Breast epithelium (tissue), 4 donors: ENCODE measurements around the gene SLC10A3. TPM values are rescaled to one million over a fixed set of nuclear protein-coding genes. Genes with fewer than 3 reads are reported as not detected.
A peak's percentile ranks its signal among the peaks of the same experiment; 100 is the strongest.

Experiments
- DNase-seq, 2 donors: peaks; one replicate each; pipeline ENCODE4 v3.0.0-alpha.2; 2019; ENCODE audit warnings: low spot score in 2 of 2
- H3K27ac ChIP-seq, 2 donors: fragments of 200-600 bp; sonication (generic) in 1 of 2; one replicate each; pipeline ENCODE4 v1.5.1; 2016 to 2019; ENCODE audit warnings: mild to moderate bottlenecking in 1 of 2
- H3K27me3 ChIP-seq, 2 donors: fragments of 200-600 bp; sonication (generic) in 1 of 2; one replicate each; pipeline versions ENCODE4 v1.5.1 to v1.6.0; 2017 to 2019; ENCODE audit warnings: control low read depth in 1 of 2, mild to moderate bottlenecking in 1 of 2
- H3K36me3 ChIP-seq: fragments of 200-600 bp; one replicate; pipeline ENCODE4 v1.5.1; 2019
- H3K4me1 ChIP-seq, 2 donors: fragments of 200-600 bp; sonication (generic); one replicate each; pipeline ENCODE4 v1.5.1; 2016 to 2019; ENCODE audit warnings: control low read depth in 1 of 2
- H3K4me3 ChIP-seq, 3 donors: fragments of 200-600 bp; sonication (generic); 1 replicate in 2 of 3; 2 replicates in 1 of 3; pipeline ENCODE4 v1.5.1; 2016 to 2019; ENCODE audit warnings: mild to moderate bottlenecking in 3 of 3, moderate library complexity in 2 of 3
- H3K9me3 ChIP-seq, 2 donors: fragments of 200-600 bp; sonication (generic) in 1 of 2; one replicate each; pipeline ENCODE4 v1.5.1; 2016 to 2019; ENCODE audit warnings: control low read depth in 1 of 2
- POLR2A ChIP-seq: fragments of 450-650 bp; IDR thresholded peaks from one replicate; pipeline ENCODE4 v1.6.1; 2016; ENCODE audit warnings: antibody characterized with exemption, mild to moderate bottlenecking, moderate library complexity
- POLR2AphosphoS5 ChIP-seq, 3 donors: sonication (generic); formaldehyde crosslinking; IDR thresholded peaks; one replicate each; pipeline ENCODE4 v1.6.1; 2017; ENCODE audit warnings: antibody characterized with exemption in 3 of 3
- intact Hi-C: fragments of 100-400 bp; cut with DNase I; formaldehyde crosslinking; loops from one replicate; pipeline ENCODE4 v1.15.1; 2023; ENCODE audit warnings: low total_unique reads
- total RNA-seq, 3 donors: library from RNA; depleted of rRNA; stranded (reverse); fragments of >200 nt; gene quantifications; one replicate each; pipeline ENCODE4 v1.1.0, GENCODE V29; 2016
- TF ChIP-seq, protein P1 (sequence below), 3 donors: fragments of 450-650 bp; IDR thresholded peaks; one replicate each; pipeline ENCODE4 v1.5.1; 2016 to 2017; ENCODE audit warnings: antibody characterized with exemption in 3 of 3, mild to moderate bottlenecking in 3 of 3, moderate library complexity in 3 of 3

Gene SLC10A3
- total RNA-seq, 3 donors from 2014 or later = 17.0 to 24.0 (median 19.5) TPM

DNA sequence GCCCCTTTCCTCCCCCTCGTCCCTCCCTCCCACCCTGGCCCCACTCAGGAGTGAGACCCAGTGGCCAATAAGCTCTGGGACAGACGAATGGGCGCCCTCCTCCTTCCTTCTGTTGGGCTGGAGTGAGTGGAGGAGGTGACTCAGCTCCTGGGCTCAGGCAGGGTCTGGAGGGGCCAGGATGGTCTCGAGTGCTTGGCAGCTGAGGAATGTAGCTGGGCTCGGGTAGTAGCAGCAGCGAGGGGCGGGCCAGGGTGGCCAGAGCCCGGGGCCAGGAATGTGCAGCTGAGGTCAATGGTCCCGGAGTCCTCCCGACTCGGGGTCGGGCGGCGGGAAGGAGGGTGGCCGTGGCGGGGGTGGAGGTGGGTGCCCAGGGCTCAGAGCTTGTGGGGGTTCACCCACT lies 41.2 kb upstream of the SLC10A3 start:
- Histone ChIP-seq H3K27me3 (peaks cover 0 to 28% of the 10 kb centered on the region in 2 donors), H3K27ac (no peak overlapping the region), H3K9me3 (no peaks in the 10 kb centered on the region), H3K4me3 (no peak overlapping the region), H3K36me3 (no peaks in the 10 kb centered on the region), H3K4me1 (no peaks in the 10 kb centered on the region)
- DNase-seq = no peak
- TF ChIP-seq, protein P1, sequence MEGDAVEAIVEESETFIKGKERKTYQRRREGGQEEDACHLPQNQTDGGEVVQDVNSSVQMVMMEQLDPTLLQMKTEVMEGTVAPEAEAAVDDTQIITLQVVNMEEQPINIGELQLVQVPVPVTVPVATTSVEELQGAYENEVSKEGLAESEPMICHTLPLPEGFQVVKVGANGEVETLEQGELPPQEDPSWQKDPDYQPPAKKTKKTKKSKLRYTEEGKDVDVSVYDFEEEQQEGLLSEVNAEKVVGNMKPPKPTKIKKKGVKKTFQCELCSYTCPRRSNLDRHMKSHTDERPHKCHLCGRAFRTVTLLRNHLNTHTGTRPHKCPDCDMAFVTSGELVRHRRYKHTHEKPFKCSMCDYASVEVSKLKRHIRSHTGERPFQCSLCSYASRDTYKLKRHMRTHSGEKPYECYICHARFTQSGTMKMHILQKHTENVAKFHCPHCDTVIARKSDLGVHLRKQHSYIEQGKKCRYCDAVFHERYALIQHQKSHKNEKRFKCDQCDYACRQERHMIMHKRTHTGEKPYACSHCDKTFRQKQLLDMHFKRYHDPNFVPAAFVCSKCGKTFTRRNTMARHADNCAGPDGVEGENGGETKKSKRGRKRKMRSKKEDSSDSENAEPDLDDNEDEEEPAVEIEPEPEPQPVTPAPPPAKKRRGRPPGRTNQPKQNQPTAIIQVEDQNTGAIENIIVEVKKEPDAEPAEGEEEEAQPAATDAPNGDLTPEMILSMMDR (IDR thresholded peaks at IDR 0.05) = no peak
- TF ChIP-seq POLR2A = no peak
- TF ChIP-seq POLR2AphosphoS5 (IDR thresholded peaks at IDR 0.05) = no peak
- intact Hi-C loops = no loop called here

DNA sequence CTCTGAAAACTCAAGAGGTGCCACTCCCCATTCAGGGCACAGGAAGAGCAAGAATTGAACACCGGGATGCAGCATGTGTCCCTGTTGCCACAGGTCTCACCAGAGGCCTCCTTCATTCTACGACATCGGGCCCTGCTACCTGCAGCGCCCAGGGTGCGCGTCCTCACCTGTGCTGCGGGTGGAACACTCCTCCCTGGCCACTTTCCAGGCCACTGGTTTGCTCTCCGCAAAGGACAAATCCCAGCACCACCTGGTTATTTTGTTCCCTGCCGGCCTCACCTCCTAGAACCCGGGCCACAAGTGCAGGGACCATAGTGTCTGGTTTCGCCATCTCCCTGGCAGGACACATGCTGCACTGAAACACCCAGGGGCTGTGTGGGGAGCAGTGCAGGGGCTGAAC lies 39.9 kb upstream of the SLC10A3 start:
- H3K4me1 ChIP-seq = no peaks in the 10 kb centered on the region
- no peak overlapping the region for H3K4me3 ChIP-seq
- peaks cover 0 to 29% of the 10 kb centered on the region in 2 donors for H3K27me3 ChIP-seq
- no peak overlapping the region for H3K27ac ChIP-seq
- no peak for DNase-seq
- no peaks in the 10 kb centered on the region for H3K36me3 ChIP-seq
- no peaks in the 10 kb centered on the region for H3K9me3 ChIP-seq
- TF ChIP-seq POLR2AphosphoS5 (IDR thresholded peaks at IDR 0.05) = no peak
- TF ChIP-seq, protein P1 (IDR thresholded peaks at IDR 0.05) = no peak
- no peak for TF ChIP-seq POLR2A
- intact Hi-C loops = no loop called here

DNA sequence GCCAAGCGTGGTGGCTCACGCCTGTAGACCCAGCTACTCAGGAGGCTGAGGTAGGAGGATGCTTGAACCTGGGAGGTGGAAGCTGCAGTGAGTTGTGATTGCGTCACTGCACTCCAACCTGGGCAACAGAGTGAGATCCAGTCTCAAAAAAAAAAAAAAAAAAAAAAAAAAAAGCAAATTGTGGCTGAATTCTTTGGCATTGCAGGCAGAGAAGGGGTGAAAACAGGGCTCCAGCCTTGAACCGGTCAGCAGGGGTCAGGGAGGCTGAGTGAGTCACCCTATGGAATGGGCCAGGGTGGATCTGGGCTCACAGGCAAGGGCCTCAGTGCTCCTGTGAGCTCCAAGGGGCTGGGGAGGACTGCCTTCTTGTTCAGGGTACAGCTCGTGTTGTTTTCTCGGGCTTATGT lies 38.8 kb upstream of the SLC10A3 start:
- no peaks in the 10 kb centered on the region for H3K4me1 ChIP-seq
- no peak overlapping the region for H3K27ac ChIP-seq
- H3K9me3 ChIP-seq = no peaks in the 10 kb centered on the region
- H3K27me3 ChIP-seq = peaks cover 0 to 26% of the 10 kb centered on the region in 2 donors
- intact Hi-C loops = no loop called here
- H3K36me3 ChIP-seq = no peaks in the 10 kb centered on the region
- TF ChIP-seq POLR2A (no peak), POLR2AphosphoS5 (IDR thresholded peaks at IDR 0.05) (no peak)
- no peak for DNase-seq
- no peak overlapping the region for H3K4me3 ChIP-seq

DNA sequence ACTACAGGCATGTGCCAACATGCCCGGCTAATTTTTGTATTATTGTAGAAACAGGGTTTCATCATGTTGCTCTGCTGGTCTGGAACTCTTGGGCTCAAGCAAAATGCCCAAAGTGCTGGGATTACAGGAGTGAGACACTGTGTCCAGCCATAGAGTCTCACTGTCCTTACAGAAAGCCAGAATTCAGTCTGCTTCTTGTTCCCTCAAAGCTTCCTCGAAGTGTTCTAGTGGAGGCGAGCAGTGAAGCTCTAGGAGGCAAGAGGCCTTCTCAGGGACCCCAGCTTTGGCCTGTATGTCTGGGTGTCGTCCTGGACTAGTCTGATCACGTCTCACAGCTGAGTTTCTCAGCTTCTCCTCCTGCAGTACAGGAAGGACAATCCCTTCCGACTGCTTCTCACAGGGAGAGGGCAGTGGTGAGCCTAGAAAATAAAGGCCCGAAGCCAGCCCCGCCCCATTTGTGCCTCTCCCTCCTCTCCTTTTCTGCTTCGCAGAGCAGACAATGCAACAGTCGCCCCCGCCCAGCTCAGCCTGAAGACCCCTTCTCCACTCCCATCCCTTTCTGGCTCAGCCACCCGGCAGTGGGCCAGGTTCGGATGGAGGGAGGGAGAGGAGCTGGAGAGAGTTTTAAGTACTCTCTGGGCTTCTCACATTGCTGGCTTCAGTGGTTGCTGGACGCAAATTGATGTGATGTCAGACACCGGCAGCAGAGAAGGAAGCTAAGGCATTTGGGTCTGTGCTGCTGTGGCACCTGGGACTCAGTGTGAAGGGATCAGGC lies 36.7 kb upstream of the SLC10A3 start:
- no peaks in the 10 kb centered on the region for H3K9me3 ChIP-seq
- H3K36me3 ChIP-seq = no peaks in the 10 kb centered on the region
- no peaks in the 10 kb centered on the region for H3K4me1 ChIP-seq
- peaks cover 0 to 26% of the 10 kb centered on the region in 2 donors for H3K27me3 ChIP-seq
- peak; percentile 72 to 75 for DNase-seq
- TF ChIP-seq POLR2A = no peak
- TF ChIP-seq, protein P1 (IDR thresholded peaks at IDR 0.05) = peak in 2 of 3 donors; percentile 21 to 45
- TF ChIP-seq POLR2AphosphoS5 (IDR thresholded peaks at IDR 0.05) = peak in 2 of 3 donors; percentile 20 to 50
- intact Hi-C loops = no loop called here
- peak overlapping the region; percentile 20 to 53 (median 40) for H3K4me3 ChIP-seq
- peak overlapping the region; percentile 78 to 89 for H3K27ac ChIP-seq

DNA sequence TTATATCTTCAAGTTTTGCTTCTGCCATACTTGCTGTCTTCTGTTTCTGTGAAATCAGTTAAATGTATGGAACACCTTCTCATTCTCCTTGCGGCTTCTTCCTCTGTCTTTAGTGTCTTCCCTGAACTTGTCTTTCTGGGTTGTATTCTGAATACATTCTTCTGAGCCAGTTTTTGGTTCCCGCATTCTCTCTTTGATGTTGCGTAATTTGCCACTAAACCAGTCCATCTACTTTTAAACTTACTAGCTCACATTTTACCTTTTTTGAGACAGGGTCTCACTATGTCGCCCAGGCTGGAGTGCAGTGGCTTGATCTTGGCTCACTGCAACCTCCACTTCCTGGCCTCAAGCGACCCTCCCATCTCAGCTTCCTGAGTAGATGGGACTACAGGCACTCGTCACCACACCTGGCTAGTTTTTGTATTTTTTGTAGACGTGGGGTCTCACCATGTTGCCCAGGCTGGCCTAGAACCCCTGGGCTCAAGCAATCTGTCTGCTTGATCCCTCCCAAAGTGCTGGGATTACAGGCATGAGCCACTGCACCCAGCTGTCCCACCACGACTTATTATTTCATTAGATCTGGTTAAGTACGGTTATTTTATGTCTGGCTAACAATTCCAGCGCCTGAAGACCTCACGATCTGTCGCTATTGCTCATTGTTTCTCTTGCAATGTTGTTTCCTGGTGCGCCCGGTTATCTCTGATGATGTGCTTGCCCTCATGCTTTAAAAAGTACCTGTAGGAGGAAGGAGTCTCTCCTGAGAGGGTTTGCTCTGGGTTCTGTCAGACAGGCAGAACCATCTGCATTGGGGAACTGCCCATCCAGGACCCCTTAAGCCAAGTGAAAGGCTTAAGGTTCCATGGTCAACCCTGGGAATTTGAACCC lies 35.4 kb upstream of the SLC10A3 start:
- Histone ChIP-seq H3K4me1 (no peaks in the 10 kb centered on the region), H3K36me3 (no peaks in the 10 kb centered on the region), H3K4me3 (no peak overlapping the region), H3K27me3 (peaks cover 0 to 26% of the 10 kb centered on the region in 2 donors), H3K9me3 (no peaks in the 10 kb centered on the region), H3K27ac (peak overlapping the region; percentile 78 to 88)
- intact Hi-C loops = no loop called here
- TF ChIP-seq, protein P1 (IDR thresholded peaks at IDR 0.05) = no peak
- no peak for TF ChIP-seq POLR2A
- no peak for TF ChIP-seq POLR2AphosphoS5 (IDR thresholded peaks at IDR 0.05)
- DNase-seq = no peak
